Suppressor macrophage treated with lipopolysaccharide for 1 hour (primary cell): ENCODE data around the gene WDR37.

Experiments used
- DNase-seq, 3 donors: peaks; one replicate each; pipeline ENCODE4 v3.0.0-alpha.2; 2020 to 2022

WDR37 gene

GRCh38 chr10:1130995-1131790 lies 75.0 kb downstream of the WDR37 start:
- no peak for DNase-seq

- no peak for DNase-seq
Observed at GRCh38 chr10:1132584-1132983, 76.4 kb downstream of the WDR37 start.

DNA sequence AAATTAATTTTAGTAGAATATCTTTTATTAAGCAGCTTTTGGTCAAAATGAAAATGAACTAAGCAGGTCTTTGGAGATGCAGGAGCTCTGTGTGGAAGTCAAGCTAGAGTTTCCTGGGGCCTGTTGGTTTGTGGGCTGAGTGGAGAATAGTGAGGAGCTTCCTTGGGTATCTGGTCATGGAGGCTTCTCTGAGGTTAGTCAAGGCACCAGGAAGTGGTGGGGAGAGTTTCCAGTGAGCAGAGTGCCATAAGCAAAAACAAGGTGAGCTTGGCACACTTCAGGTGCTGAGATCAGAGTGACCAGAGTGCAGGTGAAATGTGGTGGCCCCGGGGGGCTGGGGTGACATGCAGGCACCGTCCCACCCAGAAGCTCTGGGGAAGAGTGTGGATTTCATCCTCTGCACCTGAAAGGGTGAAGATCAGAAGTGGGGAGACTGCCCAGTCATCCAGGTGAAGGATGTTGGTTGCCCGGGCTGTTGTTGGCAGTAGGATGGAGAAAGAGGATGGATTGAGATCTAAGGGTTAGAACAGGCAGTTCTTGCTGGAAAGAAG lies 77.4 kb downstream of the WDR37 start:
- DNase-seq = no peak

DNA sequence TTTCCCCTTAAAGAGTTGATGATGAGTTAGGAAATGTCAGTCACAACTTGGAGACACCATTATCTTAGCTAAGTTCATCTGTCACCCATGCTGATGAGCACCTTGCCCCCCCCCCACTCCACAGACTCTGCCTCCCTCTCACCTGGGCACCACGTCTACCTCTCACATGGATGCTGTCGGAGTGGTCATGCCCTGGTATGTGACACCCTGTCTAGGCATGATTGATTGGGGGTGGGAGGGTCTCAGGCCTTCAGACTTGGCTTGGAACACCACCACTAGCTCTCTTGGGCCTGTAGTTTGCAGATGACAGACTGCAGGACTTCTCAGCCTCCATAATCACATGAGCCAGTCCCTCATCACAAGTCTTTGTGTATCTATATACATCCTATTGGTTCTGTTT lies 78.0 kb downstream of the WDR37 start:
- no peak for DNase-seq

- DNase-seq = no peak
Observed at GRCh38 chr10:1136268-1136667, 80.1 kb downstream of the WDR37 start.

GRCh38 chr10:1137499-1138163 lies 81.4 kb downstream of the WDR37 start:
- no peak for DNase-seq

DNA sequence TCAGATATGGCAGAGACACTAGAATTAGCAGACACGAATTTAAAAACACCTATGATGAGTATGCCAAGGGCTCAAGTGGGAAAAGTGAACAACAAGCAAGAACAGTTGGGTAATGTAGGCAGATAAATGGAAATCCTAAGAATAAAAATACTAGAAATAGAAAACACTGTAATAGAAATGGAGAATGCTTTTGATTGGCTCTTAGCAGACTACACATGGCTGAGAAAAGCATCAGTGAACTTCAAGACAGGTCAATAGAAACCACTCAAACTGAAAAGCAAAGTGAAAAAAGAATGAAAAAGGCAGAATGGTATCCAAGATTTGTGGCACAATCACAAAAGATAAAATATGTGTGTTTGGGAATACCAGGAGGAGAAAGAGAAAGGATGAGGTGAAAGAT lies 82.3 kb downstream of the WDR37 start:
- DNase-seq = no peak

GRCh38 chr10:1141261-1141660 lies 85.1 kb downstream of the WDR37 start:
- DNase-seq = no peak

GRCh38 chr10:1141701-1142100 lies 85.5 kb downstream of the WDR37 start:
- DNase-seq = no peak

DNA sequence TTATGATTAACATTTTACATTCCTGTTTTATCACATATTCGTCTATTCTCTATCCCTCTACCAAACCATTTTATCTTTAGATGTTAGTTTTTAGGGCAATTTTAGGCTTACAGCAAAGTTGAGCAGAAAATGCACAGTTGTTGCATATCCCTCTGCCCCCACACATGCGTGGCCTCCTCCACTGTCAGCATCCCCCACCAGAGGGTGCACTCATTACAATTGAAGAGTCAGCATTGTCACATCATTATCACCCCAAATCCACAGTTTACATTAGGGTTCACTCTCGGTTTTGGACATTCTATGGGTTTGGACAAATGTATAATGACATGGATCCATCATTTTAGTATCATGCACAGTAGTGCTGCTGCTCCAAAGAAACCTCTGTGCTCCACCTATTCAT lies 86.4 kb downstream of the WDR37 start:
- DNase-seq = peak in 1 of 3 donors; percentile 1

- no peak for DNase-seq
Observed at GRCh38 chr10:1147810-1148209, 91.6 kb downstream of the WDR37 start.

DNA sequence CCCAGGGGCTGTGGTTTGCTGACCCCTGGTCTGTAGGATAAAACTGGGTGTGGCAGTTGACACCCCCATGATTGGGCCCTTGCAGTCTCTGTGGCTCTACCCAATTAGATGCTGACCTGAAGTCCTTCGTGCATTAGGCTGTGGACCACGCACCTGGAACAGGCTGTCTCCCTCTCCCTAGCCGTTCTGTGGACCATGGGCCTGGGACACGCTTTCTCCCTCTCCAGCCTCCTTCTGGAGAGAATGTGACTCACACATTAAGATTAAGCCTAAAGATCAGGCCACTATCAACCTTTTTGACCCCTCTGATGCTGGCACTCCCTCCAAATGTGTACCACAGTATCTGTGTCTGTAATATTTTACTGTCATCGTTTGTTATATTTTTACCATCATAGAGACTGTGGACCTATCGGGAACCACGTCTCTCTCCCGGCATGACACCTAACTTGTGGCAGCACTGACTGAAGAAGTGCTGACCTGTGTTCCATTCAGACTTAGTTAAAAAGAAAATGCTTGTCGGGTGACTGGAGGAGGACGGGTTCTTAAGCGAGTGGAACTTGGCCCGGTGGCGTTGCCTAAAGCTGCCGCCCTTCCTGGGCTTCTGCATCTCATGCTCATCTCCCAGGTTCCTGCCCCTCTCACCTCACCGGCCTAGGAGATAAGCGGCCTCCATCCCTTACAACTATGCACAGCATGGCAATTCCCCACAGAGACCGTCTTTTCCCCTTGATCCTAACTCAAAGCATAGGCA lies 92.8 kb downstream of the WDR37 start:
- no peak for DNase-seq

DNA sequence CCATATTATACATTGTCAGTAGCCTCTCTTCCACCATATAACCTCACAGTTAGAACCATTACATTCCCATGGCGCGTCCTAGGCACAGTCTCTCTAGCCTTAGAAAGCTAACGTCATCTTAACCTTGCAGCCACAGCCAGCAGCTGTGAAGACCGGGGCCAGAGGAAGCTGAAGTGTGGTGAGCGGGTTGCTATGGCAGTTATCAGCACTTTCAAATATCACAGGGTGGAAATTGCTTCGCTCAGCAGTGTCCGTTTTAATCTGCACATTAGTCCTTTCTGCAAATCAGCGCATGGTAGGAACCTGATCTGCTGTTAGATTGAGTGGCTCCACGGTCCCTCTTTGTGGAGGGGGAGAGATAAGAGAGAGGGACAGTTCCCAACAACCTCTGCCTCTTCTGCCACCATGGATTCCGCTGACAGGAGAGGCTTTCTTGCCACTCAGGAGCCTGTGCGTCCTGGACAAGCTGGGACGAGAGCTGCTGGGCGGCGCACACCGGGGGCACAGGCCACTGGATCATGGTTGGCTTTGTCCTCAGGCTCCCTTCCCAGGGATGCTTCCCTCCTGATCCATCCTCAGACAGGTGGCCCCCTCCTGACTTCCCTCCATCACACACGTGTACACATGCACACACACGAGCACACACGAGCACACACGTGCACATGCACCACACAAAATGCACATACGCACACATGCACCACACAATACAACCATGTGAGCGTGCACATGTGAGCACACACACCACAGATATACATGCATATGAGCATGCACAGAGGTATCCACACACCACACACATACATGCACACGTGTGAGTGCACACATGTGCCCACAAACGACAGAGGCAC lies 93.8 kb downstream of the WDR37 start:
- no peak for DNase-seq

DNA sequence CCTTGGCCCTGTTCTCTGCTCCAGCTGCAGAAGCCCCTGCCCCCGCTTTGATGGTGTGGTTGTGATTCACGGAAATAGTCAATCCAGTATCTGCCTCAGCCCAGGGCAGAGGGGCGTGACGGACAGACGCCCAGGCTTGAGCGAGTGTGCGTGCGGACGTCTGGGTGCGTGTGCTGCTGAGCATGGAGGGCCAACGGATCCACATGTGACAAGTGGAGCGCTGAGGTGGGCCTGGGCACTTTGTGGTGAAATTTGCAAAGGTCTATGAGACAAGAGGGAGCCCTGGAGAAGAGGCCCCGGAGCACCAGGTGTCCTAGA lies 94.4 kb downstream of the WDR37 start:
- DNase-seq = no peak

DNA sequence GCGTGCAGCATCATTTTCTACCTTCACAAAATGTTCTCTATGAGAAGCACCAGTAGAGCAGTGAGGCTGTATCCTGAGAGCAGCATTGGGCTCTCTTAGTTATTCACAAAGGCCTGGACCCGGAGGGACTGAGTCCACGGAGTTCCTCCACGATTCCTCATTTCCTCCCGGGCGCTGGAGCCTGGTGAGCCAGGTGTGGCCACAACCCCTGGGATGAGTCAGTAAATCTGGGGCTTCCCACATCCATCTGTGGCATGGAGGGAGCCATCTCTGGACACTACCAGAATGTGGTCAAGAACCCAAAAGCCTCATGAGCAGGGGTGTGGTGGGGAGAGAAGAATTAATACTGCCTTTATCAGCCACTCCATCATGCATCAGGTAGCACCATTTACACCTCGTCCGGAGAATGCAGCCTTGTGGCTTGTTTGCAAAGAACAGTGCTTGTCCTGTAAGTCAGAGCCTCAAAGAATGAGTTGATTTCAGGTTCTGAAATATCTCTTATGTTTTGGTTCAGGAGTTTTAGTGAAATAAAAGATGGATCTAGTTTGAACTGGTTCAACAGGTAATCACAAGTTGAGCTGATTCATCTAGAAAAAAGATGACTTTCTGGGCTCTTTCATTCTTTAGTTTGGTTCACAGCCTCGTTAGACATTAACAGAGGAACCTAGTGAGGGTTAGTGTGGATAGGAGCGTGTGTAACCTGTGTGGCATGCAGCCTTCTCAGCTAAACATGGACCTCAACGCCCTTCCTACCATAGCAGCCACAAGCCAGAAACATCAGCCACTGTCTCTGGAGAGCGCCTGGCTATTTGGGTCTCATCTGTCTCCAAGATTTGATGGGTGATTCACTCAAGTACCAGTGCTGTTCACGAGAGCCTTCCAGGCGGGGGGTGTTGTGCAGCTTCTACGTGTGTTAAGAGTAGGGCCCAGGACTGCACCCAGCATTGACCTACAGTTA lies 95.2 kb downstream of the WDR37 start:
- no peak for DNase-seq

- no peak for DNase-seq
Observed at GRCh38 chr10:1152386-1153250, 96.4 kb downstream of the WDR37 start.

DNA sequence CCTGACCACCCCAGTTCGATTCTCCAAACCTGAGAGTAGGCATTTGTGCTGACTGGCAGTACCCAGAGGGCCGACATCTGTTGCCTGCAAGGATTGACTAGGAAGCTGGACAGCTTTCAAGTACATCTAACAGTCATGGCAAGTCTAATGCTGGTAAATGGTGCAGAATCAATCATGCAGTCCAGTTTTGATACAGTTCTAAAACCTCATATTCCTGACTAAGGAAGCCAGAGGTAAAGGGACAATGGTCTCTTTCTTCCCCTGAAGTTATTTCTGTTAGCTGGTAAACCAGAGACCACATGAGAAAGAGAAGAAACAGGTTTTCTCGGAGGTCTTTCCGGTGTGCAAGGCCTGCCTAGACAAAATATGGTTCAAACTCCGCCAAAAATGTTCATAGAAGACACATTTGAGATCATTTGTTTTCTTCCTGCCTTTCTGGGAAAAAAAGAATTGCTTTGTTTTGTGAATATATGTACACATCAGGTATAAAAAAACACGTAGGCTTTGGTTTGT lies 97.1 kb downstream of the WDR37 start:
- no peak for DNase-seq

GRCh38 chr10:1153805-1154351 lies 97.7 kb downstream of the WDR37 start:
- DNase-seq = no peak

DNA sequence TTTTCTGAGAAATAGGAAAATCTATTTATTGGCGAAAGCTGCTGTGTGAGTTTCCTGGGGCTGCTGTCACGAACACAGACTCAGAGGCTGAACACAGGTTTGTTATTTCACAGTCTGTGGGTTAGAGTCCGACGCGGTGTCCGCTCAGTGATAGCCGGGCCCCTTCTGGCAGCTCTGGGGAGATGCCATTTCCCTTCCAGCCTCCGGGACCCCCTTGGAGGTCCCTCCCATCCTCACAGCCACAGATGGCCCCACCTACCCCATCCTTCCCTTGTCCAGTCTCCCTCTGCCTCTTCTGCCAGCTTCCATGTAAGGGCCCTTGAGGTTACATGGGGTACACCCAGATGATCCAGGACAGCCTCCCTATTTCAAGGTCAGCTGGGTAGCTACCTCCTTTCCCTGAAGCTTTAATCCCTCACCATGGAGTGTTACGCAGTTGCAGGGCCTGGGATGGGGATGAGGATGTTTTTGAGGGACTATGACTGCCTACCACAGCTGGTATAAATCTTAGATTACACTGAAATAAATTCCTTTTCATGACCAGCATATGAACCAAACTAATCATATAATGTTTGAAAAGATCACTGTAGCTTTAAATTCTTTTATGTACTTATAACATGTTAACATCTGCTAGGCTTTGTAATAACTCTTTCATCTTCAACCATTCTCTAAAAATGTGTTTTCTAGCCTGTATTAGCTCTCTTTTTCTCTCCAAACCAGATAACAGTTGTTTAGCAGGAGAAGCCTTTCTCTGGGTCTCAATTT lies 98.5 kb downstream of the WDR37 start:
- no peak for DNase-seq
